WI38 (cell line): ENCODE measurements around the gene CDKN2AIPNL.
"Not testable (repeated sequence)": the region's sequence is repeated elsewhere in the genome, so short reads cannot be mapped to it uniquely, and the experiment has no call there.

Experiments used
- H3K4me3 ChIP-seq: 2 replicates; pipeline ENCODE4 v1.5.1; 2011; ENCODE audit warnings: low read depth, mild to moderate bottlenecking, control low read depth, low read length
- TF ChIP-seq, protein P1 (sequence below): IDR thresholded peaks from 2 replicates; pipeline ENCODE4 v1.5.1; 2012; ENCODE audit warnings: low read depth, mild to moderate bottlenecking, control low read depth, low read length

The CDKN2AIPNL gene

DNA sequence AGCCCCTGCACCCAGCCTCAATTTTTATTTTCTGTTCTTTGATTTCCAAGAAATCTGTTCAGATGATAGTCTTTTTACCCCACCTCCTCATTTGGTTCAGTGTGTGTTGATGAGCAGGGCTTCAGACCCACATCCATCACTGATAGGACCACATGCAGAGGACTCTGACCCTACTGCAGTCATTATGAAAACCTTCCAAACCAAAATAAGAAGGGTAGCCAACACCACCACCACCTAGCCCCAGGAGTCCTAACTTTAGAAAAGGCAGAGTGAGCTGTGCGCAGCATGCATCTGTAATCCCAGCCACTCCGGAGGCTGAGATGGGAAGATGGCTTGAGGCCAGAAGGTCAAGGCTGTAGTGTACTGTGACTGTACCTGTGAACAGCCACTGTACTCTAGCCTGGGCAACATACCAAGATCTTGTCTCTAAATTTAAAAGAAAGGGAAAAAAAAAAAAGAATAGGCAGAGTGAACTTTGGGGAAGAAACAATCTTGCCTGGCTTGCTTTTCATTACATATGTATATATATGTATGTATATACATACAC is 13.0 kb downstream of the CDKN2AIPNL start:
- H3K4me3 ChIP-seq, result no peak overlapping the region
- TF ChIP-seq, protein P1, sequence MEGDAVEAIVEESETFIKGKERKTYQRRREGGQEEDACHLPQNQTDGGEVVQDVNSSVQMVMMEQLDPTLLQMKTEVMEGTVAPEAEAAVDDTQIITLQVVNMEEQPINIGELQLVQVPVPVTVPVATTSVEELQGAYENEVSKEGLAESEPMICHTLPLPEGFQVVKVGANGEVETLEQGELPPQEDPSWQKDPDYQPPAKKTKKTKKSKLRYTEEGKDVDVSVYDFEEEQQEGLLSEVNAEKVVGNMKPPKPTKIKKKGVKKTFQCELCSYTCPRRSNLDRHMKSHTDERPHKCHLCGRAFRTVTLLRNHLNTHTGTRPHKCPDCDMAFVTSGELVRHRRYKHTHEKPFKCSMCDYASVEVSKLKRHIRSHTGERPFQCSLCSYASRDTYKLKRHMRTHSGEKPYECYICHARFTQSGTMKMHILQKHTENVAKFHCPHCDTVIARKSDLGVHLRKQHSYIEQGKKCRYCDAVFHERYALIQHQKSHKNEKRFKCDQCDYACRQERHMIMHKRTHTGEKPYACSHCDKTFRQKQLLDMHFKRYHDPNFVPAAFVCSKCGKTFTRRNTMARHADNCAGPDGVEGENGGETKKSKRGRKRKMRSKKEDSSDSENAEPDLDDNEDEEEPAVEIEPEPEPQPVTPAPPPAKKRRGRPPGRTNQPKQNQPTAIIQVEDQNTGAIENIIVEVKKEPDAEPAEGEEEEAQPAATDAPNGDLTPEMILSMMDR, result no peak

DNA sequence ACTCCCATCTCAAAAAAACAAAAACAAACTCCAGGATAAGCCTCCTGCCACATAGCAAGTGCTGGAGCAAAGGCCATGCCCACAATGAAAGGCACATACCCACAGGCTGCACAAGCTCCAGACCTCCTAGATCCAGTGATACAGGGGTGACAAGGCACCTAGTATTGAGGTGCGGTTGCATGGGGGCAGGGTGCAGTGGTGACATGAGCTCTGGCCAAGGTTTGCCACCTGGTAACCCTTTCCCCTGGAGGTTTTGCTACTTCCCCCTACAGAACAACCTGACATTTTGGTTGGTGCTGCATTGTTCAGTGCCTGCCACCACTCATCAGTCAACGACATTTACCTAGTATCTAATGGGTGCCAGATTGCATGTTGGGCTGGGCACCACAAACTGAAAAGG is 14.5 kb downstream of the CDKN2AIPNL start:
- TF ChIP-seq, protein P1, result no peak

DNA sequence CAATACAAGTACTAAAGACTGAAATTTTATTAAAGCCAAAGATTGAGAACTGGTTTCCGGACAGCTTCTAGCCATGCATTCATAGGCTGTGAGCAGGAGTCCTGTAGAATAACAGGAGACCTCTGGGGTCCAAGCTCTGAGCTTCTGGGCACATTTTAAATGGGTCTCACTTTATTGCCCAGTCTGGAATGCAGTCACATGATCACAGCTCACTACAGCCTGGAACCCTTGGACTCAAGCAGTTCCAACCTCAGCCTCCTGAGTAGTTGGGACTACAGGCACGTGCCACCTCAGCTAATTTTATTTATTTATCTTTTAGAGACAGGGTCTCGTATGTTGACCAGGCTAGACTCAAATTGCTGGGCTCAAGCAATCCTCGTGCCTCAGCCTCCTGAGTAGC is 15.4 kb downstream of the CDKN2AIPNL start:
- no peak overlapping the region for H3K4me3 ChIP-seq
- TF ChIP-seq, protein P1, result no peak

More for the DNA sequence above, 14.5 kb downstream of the CDKN2AIPNL start:
- no peak overlapping the region for H3K4me3 ChIP-seq

DNA sequence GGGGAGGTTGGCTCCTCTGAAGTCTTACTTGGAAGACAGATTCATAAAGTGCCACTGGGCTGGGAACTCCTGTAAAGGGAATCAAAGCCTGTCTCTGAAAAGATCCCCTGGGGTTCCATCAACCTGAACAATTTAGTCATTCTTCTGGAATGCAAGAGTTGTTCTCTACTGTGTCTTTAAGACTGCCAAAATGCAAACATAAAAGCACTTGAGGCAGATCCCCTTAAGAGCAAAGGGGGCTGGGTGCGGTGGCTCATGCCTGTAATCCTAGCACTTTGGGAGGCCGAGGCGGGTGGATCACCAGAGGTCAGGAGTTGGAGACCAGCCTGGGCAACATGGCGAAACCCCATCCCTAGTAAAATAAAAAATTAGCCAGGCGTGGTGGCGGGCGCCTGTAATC is 16.7 kb downstream of the CDKN2AIPNL start:
- TF ChIP-seq, protein P1, result no peak
- no peak overlapping the region for H3K4me3 ChIP-seq

DNA sequence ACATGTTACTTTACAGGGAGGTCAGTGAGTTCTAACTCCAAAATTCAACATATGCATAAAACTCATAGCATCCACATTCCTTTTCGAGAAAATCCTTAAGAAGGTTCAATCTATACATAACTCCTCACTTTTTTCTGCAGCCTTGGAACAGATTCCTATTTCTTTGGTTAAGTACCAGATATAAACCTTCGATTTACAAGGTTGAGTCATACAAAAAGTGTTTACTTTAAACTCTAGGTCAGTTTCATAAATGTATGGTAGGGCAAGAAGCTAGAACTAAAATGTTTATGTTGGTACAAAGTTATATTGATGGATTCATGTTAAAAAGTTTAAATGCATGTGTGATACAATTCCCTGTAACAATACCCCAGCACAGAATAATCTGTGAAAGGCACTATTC is 19.4 kb downstream of the CDKN2AIPNL start:
- TF ChIP-seq, protein P1, result no peak
- H3K4me3 ChIP-seq, result no peak overlapping the region

DNA sequence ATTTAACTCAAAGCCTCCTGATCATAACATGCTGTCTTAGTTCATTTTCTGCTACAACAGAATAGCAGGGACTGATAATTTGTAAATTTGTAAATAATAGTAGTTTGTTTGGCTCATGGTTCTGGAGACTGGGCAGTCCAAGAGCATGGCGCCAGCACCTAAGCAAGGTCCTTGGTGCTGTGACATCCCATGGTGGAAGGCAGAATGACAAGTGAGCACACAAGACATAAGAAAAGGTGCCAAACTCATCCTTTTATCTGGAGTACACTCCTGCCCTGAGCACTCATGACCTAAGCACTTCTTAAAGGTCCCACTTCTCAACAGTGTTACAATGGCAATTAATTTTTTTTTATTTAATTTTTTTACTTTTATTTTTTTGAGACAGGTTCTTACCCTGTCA is 24.2 kb downstream of the CDKN2AIPNL start:
- H3K4me3 ChIP-seq, result no peak overlapping the region
- TF ChIP-seq, protein P1, result no peak

DNA sequence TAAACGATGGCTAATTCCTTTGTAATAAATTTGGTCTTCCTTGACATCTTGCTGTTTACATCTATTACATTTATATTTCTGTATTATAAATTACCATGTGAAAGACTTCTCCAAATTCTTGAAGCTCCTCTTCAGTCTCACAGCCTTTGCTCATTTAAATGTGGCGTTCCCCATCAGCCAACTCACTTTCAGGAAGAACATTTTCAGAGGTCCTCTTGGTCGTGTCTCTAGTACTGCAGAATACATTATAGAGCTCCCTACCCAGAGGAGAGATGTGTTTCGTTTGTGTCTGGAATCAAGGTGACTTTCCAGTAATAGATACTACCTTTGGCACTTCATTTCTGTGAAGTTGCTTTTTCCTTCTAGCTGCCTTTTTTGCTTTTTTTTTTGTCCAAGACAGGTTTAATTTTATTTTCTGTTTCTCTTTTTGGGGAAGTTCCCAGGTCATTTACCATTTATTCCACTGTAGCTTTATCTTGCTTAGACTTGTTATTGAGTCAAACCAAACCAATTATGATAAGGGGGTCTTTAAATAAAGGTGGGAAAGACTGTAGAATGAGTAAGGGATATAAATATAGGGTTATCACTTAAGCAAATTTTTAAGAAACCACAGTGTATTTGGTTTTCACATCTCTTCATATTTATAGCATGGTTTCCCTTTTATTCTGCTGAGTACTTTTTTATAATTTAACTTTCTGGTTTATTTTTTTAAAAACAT is 27.5 kb downstream of the CDKN2AIPNL start:
- TF ChIP-seq, protein P1, result no peak
- no peak overlapping the region for H3K4me3 ChIP-seq

DNA sequence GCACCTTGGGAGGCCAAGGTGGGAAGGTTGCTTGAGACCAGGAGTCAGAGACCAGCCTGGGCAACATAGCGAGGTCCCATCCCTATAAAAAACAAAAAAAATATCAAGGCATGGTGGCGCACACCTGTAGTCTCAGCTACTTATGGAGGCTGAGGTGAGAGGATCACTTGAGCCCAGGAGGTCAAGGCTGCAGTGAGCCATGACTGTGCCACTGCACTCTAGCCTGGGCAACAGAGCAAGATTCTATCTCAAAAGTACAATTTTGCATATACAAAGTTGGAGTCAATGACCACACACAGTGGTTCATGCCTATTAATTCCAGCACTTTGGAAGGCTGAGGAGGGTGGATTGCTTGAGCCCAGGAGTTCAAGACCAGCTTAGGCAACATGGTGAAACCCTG is 29.5 kb downstream of the CDKN2AIPNL start:
- not testable (repeated sequence) for H3K4me3 ChIP-seq
